GM12873 (cell line): ENCODE measurements around the gene MAPKAP1.

Experiments used
- CTCF ChIP-seq: IDR thresholded peaks from 2 replicates; pipeline ENCODE4 v1.5.1; 2012; ENCODE audit warnings: low read depth, mild to moderate bottlenecking, moderate library complexity, low read length, control low read depth; ENCODE audit not compliant: insufficient read depth; ENCODE audit errors: missing control alignments

Gene MAPKAP1

GRCh38 chr9:125515983-125516940 is 190.7 kb downstream of the MAPKAP1 start:
- TF ChIP-seq CTCF = no peak

- no peak for TF ChIP-seq CTCF
Observed at GRCh38 chr9:125515281-125515680, 191.7 kb downstream of the MAPKAP1 start.

DNA sequence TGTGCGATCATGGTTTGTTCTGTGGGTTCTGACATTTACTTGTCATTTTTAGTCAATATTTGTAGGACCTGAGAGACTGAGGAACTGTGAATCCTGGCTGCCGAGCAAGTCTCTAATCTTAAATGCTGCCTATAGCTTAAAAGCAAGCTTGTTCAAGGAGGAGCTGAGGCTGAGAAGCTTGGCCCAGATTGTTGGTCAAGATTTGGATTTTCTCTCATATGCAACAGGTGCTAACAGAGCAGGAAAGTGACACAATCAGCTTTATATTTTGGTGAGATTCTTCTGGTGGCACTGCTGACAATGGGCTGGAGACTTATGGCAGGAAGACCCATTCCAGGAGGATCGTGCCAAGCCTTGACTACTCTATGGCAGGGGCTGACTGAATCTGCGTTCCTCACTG is 192.5 kb downstream of the MAPKAP1 start:
- TF ChIP-seq CTCF = no peak

DNA sequence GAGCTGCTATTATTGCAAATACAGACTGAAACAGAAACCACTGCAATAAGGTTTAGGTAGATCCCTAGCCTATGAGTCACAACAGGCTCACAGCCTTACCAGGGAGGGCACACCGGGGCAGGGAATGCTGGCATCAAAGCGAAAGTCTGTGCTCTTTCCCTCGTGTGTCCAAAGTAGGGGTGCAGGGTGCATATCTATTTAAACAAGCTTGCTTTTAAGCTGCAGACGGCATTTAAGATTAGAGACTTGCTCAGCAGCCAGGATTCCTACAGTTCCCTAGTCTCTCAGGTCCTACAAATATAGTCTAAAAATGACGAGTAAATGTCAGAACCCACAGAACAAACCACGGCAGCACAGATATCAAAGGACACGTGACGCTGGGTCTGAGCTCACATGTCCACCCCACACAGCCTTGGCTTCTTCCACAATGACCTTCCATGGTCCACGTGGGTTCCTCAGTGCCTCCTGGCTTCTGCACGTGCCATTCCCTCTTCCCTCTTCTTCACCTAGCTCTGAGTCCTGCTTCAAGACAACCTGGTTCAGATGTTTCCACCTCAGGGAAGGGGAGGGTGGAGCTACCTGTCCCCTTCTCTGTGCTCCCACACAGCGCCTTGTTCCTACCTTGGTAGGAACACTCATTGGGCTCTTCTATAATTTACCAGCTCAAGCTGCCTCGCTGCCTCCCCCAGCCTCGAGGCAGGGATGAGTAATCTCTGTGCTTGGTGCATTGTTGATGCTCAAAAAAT is 193.2 kb downstream of the MAPKAP1 start:
- no peak for TF ChIP-seq CTCF

DNA sequence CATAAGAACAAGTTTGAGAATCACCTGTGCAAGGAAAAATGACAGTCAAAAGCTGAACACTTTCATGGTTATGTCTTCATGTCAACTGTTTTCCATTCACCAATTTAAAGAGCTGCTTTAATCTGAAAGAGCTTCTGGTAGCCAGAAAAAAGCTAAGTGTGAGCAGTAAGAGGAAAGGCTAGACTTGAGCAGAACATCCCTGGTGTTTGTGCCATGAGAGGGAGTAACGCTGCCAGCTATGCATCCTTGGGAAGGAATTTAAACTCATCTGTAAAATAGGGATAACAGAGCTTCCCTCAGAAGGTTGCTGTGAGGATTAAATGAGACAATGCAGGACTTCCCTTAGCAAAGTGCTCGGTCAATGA is 193.7 kb downstream of the MAPKAP1 start:
- TF ChIP-seq CTCF = no peak

- TF ChIP-seq CTCF = no peak
Observed at GRCh38 chr9:125511789-125512660, 195.0 kb downstream of the MAPKAP1 start.
